Stimulated activated CD8-positive, alpha-beta memory T cell treated with anti-CD3 and anti-CD28 coated beads, Interleukin-15, amount 100 ng/mL, for 4 hours (primary cell): ENCODE data around the gene RECQL5.

ENCODE experiments used
- DNase-seq, 2 donors: peaks; one replicate each; pipeline ENCODE4 v3.0.0-alpha.2; 2020; ENCODE audit warnings: low read depth in 2 of 2

Gene RECQL5

GRCh38 chr17:75688209-75688825 is 21.4 kb upstream of the RECQL5 start:
- no peak for DNase-seq

- no peak for DNase-seq
Measured at GRCh38 chr17:75685499-75685898, 18.5 kb upstream of the RECQL5 start.

GRCh38 chr17:75684924-75685323 is 18.0 kb upstream of the RECQL5 start:
- DNase-seq, result no peak

- no peak for DNase-seq
Measured at GRCh38 chr17:75684249-75684648, 17.3 kb upstream of the RECQL5 start.

- no peak for DNase-seq
Measured at GRCh38 chr17:75683583-75683982, 16.6 kb upstream of the RECQL5 start.

- no peak for DNase-seq
Measured at GRCh38 chr17:75681289-75681688, 14.3 kb upstream of the RECQL5 start.

GRCh38 chr17:75680431-75680830 is 13.5 kb upstream of the RECQL5 start:
- DNase-seq, result no peak

GRCh38 chr17:75679706-75680211 is 12.8 kb upstream of the RECQL5 start:
- no peak for DNase-seq

- no peak for DNase-seq
Measured at GRCh38 chr17:75676461-75676860, 9.5 kb upstream of the RECQL5 start.

- DNase-seq, result no peak
Measured at GRCh38 chr17:75673487-75673886, 6.5 kb upstream of the RECQL5 start.

GRCh38 chr17:75672011-75672410 is 5.1 kb upstream of the RECQL5 start:
- DNase-seq, result no peak

- DNase-seq, result no peak
Measured at GRCh38 chr17:75670868-75671267, 3.9 kb upstream of the RECQL5 start.

GRCh38 chr17:75668489-75668888 is 1.5 kb upstream of the RECQL5 start:
- no peak for DNase-seq

- no peak for DNase-seq
Measured at GRCh38 chr17:75667825-75668224, 871 bp upstream of the RECQL5 start.

GRCh38 chr17:75665981-75666380 is 973 bp downstream of the RECQL5 start:
- no peak for DNase-seq

- DNase-seq, result no peak
Measured at GRCh38 chr17:75664099-75664549, 2.8 kb downstream of the RECQL5 start.

GRCh38 chr17:75662511-75662910 is 4.4 kb downstream of the RECQL5 start:
- no peak for DNase-seq

GRCh38 chr17:75661531-75661930 is 5.4 kb downstream of the RECQL5 start:
- no peak for DNase-seq

GRCh38 chr17:75658237-75658636 is 8.7 kb downstream of the RECQL5 start:
- no peak for DNase-seq

GRCh38 chr17:75654176-75654575 is 12.8 kb downstream of the RECQL5 start:
- no peak for DNase-seq

- DNase-seq, result no peak
Measured at GRCh38 chr17:75652934-75653549, 13.9 kb downstream of the RECQL5 start.

GRCh38 chr17:75652341-75652740 is 14.6 kb downstream of the RECQL5 start:
- no peak for DNase-seq

GRCh38 chr17:75650874-75651273 is 16.1 kb downstream of the RECQL5 start:
- DNase-seq, result no peak

GRCh38 chr17:75649687-75650086 is 17.3 kb downstream of the RECQL5 start:
- no peak for DNase-seq
